ENCODE measurements around the gene GNG2. TPM values are rescaled to one million over a fixed set of nuclear protein-coding genes. Genes with fewer than 3 reads are reported as not detected.

GNG2 gene
- total RNA-seq, result 12.6 and 26.6 TPM in 2 replicates

DNA sequence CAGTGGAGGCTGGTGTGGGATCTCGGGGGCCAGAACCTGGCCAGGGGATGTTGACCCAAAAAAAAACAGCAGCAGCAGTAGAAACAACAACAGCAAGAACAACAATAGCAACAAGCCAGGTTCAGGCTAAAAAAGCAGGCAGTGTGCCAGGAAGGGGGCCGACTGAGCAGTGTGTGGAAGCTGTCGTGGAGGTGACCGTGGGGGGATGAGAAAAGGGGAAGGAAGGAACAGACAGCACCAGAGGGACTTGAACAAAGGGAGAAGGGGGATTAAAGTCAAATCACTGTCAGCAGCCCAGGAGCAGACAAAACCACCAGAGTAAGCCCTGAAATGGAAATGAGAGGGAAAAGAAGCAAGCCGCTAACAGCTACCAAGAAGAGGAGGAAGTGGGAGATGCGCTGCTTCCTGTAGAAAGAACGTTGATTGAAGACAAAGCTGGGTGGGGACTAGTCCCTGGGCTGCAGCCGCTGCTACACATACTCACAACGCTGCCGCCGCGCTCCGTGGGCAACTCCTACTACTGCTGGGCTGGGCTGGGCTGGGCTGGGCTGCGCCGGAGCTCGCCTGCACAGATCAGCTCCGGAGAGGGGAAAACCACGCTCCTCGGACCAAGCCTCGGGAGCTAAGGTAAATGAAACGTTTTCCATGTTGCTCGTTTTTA lies at the start of gene GNG2:
TSS of gene GNG2 (plus strand) at position 449 of the 661 bp plus-strand sequence. CDS start 90,067 bp downstream, outside the sequence.

DNA sequence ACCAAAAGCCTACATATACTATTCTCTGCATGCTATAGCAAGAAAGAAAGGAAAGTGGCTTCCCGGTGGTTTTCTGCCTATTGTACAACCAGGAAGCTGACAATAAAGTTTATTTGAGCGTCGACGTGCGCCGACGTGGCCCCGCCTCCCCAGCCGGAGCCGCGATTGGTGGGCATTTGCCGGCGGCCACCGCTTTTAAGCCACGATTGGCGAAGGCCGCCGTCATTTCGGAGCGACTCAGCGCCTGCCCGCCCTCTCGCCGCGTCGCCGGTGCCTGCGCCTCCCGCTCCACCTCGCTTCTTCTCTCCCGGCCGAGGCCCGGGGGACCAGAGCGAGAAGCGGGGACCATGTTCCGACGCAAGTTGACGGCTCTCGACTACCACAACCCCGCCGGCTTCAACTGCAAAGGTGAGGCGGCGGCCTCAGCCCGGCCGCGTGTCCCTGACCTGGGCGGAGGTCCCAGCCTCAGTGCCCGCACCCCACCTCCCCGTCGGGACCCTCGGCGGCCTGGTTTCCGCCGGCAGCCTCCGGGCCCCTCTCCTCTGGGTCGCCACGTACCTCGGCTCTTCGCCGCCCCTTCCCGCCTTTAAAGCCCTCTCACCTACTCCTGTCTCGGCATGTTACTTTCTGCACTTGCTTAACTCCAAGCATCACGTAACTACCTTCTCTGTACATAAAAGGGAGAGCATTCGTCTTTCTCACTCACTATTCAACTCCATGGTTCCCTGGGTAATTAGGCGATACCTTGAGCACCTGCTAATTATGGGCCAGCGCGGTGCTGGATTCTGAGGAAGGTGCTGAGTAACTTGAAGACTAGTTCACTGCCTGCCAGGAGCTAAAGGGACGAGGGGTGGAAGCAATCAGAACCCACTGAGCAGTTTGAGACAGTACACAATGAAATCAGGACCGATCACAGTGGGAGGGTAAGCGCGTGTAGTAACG lies 129.2 kb downstream of the GNG2 start, which contains the start of gene RTRAF:
TSS of gene RTRAF (plus strand) at position 254 of the 942 bp plus-strand sequence. CDS start at position 348, 94 bp downstream.

Other genes with a start within 250 kb of the GNG2 start
- 413 and 478 TPM in 2 replicates for gene FRMD6, start 208.7 kb upstream of the GNG2 start, total RNA-seq
- gene RTRAF, start 128.9 kb downstream of the GNG2 start, total RNA-seq, result 78.1 and 109 TPM in 2 replicates
- gene NID2, start 208.4 kb downstream of the GNG2 start, total RNA-seq, result 84.8 and 133 TPM in 2 replicates

Measured in uterine smooth muscle cell (primary cell).